HG02642 (cell line): ENCODE data around the gene CFAP61.

Experiments
- ATAC-seq: cut with Tn5 transposase; IDR thresholded peaks from one replicate; pipeline ENCODE4 v1.9.1; 2021; ENCODE audit warnings: mild to moderate bottlenecking; ENCODE audit not compliant: unreplicated experiment, poor library complexity

The CFAP61 gene

DNA sequence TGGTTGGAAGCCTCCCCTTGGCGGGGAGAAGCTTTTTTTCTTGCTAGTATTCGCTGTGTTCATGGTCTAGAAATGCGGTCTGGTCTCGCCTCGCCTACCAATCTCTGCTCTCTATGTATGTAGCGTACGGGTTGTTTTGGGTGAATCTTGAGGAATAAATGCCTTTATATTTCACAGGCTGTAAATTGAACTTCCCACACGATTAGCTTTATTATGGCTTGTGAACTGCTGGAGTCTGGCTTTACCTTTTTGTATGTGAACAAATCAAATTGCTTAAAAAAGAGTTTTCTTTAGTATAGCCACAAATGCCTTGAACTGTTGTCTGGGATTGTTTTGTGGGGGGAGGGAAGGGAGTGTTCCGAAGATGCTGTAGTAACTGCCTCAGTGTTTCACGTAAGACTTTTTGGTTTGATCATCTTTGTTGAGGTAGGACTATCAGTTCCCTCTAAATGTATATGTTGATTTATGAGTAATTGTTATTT lies 317.8 kb downstream of the CFAP61 start:
- no peak for ATAC-seq

DNA sequence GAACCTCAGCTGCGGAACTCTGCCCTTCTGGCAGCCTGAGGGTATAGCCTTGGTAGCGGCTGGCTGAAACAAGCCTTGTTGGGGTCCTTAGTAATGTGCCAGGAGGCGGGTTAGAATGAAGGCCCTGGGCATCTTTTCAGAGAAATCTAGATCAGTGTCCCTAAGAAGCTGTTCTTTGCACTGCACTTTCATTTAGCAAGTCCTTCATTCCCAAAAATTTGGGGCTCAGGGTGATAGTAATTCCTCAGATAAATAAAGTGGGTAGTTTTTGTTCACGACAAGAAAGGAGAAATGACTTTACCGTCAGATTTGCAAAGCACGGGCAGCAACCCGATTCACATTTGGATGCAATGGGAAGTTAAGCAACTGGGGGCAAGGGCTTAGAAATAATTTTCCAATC lies 318.8 kb downstream of the CFAP61 start:
- ATAC-seq = no peak

DNA sequence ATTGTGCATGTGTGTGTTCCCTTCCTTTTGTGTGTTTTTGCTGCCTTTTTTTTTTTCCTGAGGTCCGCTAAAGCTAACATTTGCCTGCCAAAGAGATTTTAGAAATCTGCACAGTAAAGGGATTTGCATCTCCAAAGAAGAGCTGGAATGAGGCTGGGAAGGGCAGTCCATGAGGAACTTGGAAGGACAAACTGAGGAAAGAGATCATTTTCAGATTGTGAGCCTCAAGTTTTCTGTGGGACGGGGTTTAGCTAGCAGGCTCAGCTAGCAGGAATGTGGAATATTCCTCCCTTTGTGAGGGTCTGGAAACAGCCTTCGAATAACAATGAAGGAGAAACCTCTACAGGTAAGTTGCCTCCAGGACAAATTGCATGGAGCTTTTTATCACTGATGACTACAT lies 319.3 kb downstream of the CFAP61 start:
- ATAC-seq = no peak

DNA sequence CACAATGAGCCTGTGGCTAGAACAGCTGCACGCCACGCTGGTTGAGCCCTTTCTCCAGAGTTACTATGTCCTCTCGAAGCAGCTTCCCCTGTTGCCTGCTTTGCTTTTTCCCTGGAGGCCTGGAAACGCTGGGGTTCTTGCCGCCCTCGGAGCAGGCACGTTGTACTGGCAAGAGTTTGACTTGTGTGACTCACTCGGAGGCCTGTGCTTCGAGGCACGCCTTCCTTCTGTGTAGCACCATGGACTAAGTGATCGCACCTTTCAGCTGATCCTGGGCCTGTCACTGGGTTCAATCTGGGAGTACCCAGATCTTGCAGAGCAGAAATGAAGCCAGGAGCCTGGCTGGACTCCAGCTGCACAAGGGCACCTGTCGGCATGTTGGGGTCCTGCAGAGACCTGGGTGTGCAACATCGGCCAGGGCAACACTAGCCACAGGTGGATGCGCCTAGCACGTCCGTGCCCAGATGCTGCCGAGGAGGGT lies 320.8 kb downstream of the CFAP61 start:
- no peak for ATAC-seq

DNA sequence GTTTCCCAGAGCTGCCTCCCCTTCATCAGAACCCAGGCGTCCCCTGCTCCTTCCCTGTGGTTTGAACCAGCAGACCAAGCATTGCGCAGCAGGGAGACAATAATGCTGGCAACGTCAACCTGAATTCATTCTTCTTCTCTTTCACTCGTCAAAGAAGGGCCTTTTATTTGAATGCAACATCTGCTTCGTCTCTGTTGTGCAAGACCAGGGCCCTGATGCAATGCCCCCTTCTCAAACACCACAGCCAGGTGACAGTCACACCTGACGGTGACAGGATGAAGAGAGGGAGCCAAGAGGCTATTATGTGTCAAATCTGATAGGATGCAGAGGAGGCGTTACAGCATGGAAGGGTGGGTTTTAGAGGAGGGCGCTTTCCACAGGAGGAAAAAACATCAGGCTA lies 323.5 kb downstream of the CFAP61 start:
- no peak for ATAC-seq

DNA sequence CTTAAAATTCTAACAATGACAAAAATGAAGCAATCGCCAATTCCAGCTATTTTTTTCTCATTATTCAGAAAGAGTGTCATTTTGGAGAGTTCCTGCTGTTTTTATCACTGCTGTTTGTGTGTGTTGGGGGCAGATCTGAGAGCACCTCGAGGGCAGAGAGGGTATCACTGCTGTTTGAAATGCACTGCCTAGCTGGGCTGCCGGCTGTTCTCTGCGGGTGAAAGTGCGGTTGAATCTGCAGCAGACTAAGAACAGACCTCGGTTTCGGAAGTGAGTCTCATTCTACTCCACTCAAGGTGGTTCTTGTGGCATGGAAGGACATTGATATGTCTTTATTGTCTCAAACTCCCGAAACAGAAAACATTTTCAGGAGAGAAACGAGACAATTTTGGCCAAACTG lies 333.9 kb downstream of the CFAP61 start:
- no peak for ATAC-seq

DNA sequence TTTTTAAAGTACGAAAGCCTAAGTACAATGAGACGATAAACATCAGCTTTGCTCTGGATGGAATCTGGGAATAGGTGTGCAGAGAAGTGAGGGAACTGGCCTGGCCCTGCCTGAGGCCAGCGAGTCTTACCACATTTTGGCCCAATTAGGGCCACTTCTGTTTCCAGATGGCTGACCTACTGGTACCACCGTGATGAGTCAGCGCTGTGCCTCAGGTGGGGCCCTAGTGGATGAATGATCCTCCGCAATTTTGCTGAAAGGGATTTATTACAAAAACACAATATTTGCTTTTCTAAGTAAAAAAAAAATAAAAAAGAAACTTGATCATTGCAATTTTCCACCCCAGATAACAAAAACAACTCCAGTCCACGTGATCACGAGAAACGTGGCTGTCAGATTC lies 338.1 kb downstream of the CFAP61 start:
- ATAC-seq = no peak

DNA sequence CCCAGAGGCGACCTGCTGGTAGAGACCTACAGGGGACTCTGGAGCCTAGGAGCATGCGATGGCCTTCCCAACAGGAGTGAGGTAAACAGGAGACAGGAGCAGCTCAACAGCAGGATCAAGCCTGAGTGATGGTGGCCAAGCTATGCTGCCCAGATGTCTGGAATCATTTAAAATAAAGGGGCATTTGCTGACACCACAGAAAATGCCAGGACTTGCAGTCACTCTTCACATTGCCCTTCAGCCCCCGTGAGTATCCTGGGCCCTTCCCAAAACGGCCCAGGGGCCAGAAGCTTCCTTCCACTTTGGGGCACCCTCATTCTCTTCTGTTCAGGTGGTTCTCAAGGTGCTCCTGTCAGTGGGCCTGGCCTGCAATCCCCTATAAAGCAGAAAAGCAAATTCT lies 338.8 kb downstream of the CFAP61 start:
- ATAC-seq = no peak

DNA sequence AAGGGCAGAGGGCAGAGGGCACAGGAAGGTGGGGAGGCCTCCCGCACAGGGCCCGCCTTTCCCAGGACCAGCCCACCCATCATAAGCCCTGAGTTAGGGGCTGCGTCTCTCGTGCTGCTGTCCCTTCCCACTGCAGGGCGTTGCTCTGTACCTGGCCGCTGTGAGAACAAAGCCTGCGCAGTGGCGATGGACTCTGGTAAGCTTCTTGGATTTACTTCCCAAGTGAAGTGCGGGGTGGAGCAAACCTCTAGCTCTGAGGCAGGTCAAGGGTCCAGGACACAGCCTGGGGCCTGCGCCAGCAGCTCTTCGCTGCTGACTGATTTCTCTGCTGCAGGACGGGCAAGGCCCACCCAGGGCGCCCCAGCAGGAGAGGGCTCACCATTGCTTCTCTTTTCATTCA lies 339.4 kb downstream of the CFAP61 start:
- ATAC-seq = no peak

DNA sequence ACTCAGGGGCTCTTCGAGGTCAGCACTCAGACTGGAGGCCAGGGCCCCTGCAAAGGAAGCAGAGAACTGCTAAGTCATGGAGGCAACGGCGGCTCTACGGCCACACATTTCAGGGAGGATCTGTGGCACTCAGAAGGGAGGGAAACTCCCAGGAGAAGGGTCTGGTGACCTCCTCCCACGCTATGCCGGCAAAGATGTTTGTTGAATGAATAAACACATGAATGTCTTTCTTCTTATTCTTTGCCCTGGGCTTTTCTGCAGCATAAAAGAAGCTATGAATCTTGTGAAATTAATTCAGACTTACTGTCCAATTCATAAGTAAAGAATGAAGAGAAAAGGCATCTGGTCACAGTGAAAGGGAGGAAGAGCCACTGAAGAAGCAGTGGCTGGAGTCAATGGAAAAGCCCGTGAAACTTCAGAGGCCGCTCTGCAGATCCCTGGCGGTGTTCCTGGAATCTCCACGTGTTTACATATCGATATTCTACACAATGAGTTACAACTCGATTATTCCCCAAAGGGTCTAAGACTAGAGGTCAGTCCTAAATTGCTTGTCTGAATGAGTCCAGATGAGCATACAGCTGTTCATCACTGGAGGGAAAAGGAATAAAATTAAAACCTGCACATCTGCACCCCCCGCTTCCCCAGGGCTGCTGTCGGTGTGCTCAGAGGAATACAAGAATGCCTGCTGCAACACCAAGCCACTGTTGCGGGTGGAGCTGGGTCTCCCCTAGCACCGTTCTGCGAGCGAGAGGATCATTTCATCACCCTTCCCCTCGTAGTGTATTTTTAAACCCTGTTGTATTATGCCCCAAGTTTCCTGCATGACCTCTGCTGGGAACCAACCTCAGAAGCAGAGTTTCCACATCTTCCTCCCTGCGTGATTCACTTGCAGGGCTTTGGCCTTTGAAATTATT lies 341.1 kb downstream of the CFAP61 start:
- ATAC-seq = no peak

DNA sequence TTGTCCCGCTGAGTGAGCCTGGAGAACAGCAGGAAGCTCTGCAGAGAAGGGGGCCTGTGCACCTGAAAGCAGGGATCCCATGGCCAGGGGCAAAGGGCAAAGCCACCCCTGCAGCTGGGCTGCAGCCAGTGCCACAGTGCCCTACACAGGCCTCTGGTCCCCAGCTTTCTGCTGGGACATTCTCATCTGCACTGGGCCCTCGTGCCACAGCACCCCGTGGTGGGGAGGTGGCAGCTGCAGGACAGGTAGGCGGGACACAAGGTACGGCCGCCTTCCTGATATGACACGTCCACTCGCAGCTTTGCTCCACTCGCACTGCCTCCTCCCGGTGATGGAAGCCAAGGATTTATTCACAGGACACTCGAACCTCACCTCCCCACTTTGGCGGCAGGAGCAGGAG lies 342.8 kb downstream of the CFAP61 start:
- ATAC-seq = no peak

DNA sequence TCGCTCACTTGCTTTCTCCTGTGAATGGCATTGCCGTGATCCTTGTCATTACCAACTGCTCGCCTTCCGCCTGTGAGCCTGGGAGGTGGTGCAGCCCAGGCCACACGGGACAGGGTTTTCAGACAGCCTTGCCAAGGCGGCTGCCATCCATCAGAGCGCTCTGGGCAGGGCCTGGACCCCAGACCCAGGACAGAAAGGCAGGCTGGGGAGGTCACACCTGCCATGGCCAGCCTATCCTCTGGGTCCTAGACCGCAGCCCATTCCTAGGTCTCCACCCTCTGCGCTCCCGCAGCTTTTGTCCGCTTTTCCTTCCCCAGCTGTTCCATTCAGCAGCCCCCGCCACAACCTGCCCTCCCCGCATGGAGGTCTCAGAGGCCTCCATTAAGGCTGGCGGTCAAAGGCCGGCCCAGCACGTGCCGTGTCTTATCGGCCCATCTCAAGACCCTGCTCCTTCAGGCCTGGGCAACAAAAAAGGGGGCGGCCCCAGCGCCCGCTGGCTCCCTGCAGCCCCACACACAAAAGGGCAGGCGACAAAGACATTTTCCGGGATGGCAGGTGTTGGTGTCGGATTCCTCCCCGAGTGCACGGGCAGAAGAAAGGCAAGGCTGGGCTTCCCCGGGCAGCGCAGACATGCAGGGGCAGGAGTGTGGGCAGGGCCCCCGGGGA lies 343.7 kb downstream of the CFAP61 start:
- ATAC-seq = no peak

DNA sequence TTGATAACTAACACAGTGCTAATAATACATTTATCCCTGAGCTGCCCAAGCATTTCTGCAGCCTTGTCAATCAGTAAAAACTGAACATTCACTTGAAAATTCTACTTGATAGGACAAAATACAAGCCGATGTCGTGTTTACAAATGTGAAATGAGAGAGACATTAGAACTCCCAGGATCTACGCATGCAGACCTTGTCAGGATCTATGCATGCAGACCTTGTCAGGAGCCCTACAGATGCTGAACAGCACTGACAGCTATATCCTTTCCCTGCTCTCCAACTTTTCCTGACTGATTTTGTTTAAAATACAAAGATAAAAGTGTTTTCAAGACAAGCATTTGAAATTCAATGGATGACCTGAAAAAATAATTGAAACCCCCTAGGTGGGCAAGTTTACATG lies 344.5 kb downstream of the CFAP61 start:
- ATAC-seq = no peak

DNA sequence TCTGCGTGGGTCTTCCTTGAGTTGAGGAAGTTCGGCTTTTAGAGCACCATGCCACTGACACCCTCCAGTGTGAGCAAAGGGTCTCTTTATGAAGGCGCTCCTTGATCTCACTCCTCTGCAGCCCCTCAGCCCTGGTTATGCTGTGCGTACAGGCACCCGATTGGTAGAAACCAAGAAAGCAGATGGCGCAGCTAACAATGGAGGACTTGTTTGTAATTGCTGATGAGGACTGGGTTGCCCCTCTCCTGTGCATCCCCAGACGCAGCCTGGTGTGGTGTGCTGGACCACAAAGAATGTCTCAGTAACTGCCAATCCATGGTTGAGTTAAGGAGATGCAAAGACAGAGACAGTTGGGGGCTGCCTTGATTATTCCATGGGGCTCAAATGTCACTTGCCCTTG lies 345.8 kb downstream of the CFAP61 start:
- ATAC-seq = no peak

DNA sequence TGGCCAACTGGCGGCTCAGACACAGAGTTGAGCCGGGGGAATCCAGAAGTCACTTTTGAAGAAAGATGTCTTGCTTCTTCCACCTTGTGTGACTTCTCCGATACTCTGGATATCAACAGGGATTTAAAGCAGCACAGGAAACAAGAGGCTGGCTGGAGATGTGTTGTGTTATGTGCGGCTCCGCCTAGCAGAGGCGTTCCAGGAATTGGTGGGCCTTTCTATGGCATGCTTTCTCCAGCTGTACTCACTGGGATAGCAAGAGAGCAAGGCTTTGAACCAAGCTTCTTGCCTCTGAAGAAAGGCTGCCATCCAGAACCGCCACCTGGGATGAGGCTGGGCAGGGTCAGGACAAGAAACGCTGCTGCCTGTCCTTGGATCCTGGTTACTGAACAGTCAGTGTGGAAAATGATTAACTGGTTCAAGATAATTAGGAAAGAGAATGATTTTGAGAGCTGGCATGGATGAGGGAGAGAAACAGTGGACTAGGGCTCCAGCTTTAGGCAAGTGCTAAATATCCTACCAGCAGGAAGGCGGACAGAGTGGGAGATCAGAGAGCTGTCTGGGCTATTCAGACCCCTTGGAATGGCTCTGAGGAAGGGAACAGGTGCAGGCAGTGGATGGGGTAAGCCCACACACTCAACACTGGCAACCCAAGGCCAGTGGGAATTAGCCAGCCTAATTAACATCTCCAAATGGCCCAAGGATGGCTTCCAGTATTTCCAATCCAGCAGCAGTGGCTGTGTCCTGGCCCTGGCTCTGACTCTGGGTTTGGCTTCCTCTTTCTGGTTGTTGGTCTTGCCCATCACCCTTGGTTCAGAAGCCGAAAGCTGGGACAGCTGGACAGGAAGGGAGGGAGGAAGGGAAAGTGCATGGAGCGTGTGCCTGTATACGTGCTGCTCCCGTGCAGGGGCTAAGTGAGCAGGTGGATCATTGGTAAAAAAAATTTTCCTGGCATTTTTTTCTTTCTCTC lies 347.5 kb downstream of the CFAP61 start:
- no peak for ATAC-seq

DNA sequence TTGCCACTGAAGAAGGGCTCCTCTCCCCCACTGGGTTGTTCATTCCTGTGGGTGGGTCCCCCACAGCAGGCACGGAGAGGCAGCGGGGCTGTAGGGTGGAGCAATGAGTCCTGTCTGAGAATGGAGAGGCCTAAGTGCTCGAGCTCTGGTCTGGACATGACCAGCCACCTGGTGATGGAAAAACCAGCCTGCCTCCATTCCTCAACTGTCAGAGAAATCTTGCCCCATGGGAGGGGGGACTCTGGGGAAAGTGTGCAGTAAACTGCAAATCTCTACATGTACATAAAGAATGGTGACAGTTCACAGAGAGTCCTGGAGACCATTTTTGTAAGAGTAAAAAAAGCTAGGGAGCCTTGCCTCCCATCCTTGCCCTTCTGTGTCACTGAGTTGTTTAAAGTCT lies 349.7 kb downstream of the CFAP61 start:
- no peak for ATAC-seq

DNA sequence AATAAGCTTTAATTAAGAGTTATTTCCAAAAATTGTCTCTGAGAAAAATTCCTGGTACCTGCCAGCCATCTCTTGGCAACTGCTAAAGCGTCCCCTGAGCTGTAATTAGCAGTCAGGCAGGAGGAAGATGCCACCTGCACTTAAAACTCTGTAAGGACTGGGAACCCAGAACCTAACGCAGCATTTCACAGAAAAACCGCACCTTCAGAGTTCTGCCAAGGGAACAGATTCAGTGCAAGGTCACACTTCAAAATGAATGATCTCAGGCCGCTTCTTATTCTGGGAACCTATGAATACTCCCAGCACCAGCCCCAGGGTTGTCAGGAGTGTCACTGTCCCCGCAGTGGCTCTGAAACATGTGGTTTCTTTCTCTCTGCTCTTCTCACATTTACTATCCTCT lies 352.3 kb downstream of the CFAP61 start:
- ATAC-seq = no peak

DNA sequence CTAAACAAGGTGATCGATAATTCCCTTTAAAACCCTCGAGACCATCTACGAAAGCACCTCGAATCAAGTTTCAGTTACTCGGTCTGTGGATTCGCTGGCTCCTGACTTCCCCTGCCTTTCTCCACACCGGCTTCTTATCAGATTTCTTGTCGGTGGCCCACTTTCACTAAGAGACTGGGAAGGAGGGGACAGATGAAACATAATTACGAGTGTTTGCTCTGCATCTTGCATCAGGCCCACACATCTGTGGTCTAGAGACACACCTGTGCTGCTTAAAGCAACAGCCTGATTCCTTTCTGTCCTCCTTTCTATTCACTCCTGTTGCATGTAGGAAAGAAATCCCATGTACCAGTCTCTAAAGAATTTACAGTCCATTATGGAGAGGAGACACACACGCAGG lies 353.3 kb downstream of the CFAP61 start:
- no peak for ATAC-seq

DNA sequence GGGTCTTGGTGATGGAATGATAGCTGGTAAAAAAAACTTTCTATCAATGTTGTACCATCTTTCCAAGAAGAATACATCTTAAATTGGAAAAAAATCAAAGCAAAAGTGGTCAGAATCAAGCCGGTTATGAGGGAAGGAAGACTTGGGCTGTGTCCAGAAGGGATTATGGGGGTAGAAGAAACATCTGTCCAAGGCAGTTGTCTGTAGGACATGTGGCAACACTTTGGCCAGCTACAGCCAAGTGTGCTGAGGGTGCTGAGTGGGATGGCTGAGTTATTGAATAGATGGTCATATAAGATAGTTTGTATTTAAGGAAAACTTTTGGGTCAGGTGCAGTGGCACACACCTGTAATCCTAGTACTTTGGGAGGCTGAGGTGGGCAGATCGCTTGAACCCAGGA lies 354.0 kb downstream of the CFAP61 start:
- ATAC-seq = no peak
